GM19099 (cell line): ENCODE results near the gene ANKRD44.

Source experiments
- POLR2A ChIP-seq: IDR thresholded peaks from 3 replicates; pipeline ENCODE4 v1.6.1; 2011; ENCODE audit warnings: low read depth; ENCODE audit not compliant: insufficient read length; ENCODE audit errors: extremely low read depth

The ANKRD44 gene

DNA sequence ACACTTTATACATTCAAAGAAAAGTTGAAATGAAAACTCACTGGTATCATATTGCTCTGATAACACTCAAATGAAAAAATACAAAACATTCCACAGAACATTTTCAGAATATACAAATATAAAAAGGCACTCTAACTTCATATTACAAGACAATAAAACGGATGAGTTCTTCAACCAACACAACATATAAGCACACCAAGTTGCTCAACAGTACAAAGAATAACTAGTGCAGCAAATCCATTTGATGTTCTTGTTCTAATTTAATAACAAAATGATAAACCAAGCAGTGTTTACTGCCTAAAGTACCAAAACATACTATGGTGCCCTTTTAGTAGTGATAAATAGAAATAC is 323.3 kb downstream of the ANKRD44 start:
- no peak for TF ChIP-seq POLR2A

DNA sequence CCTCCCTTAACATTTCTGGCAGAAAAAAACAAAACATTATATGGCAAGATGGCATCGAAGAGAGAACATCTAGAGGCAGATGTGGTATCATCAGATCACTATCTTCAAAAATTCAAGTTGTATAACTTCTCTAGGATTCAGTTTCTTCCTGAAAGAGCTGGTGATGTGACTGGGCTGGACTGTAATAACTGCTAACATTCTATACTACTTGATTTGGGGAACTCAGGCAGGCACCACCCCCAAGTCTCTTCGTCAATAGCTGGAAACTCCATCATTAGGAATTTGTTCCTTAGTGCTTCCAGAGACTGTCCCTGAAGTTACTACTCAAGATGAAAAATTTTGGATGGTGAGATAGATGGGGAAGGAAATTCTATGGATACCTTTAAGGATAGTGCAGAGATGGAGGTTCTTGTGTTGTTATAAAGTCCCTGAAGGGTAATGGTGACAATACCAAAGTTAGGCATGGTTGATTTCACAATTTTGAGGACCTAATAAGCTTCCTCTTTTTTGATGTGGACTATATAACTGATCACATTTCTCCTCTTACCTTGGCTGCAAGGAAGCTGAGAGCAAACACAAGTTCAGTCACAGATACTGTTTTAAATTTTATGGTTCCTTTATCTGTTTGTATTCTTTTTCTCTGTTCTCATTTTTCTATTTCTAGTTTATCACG is 324.9 kb downstream of the ANKRD44 start:
- TF ChIP-seq POLR2A: no peak

DNA sequence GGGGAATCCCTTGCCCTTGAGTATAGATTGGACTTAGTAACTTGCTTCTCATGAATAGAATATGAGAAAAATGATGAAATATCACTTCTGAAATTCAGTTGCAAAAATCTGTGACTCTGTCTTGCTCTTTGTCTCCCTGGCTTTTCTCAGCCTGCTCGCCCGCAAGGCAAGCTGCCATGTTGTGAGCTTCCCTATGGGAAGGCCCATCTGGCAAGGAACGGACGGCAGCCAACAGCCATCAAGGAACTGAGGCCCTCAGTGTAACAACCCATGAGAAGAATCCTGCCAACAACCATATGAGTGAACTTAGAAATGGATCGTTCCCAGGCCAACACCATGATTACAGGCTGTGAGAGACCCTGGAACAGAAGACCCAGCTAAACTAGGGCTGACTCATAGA is 325.7 kb downstream of the ANKRD44 start:
- TF ChIP-seq POLR2A: no peak

DNA sequence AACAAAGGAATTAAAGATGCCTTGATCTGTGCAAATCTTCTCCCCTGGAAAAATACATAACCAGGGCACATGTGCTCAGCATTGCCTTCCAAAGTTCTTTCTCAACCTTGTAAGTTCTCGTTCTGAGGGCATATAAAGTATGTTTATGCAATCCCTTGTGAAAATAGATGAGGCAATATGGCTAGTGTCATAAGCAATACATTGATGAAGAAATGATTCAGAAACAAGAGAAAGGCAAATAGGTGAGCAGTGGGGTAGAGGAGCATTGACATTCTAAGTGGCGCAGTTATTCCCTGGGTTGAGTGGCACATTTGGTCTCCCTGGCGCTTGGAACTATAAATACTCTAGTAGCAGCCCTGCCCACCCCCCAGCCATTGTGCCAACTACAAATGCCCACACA is 326.6 kb downstream of the ANKRD44 start:
- no peak for TF ChIP-seq POLR2A

DNA sequence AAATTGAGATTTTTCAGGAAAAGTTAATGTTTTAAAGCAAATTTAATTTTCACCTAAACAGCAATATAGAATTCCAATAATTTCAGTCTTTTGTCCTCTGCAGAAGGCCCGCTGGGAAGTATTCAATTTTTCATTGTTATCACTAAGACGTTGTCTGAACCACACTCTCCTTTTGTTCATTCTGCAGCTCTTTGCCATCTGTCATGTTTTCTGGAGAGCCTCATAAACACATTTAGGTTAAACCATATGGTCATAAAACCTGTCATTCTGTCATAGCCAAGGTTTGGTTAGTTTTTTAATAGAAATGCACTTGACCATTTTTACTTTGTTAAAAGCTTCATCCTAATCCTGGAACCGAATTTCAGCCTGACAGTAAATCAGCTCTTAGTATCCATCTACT is 330.1 kb downstream of the ANKRD44 start:
- no peak for TF ChIP-seq POLR2A

DNA sequence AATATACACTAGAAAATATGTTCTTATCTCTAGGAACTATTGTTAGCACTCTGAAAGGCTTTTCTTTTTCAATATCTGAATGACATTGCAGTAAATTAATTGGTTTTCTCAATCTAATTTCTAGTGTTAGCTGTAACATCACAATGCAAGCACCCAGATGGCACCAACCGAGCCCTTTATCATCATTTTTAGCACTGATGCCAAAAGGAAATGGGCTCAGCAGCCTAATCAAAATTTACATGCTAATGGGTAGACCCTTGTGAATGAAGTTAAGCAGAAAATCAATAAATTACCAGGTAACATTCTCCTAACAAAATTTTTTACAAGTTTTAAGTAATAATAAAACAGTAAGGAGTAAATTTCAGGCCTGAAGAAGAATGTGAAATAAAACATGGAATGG is 330.6 kb downstream of the ANKRD44 start:
- no peak for TF ChIP-seq POLR2A

DNA sequence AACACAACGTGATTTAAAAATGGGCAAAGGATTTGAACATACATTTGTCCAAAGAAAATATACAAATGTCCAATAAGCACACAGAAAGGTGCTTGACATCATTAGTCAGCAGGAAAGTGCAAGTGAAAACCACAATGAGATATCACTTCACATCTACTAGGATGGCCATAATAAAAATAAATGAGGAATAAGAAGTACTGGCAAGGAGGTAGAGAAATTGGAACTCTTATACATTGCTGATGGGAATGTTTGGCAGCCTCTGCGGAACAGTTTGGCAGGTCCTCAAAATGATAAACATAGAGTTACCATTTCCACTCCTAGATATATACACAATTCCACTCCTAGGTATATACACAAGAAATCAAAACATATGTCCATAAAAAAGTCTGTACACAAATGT is 333.1 kb downstream of the ANKRD44 start:
- no peak for TF ChIP-seq POLR2A

DNA sequence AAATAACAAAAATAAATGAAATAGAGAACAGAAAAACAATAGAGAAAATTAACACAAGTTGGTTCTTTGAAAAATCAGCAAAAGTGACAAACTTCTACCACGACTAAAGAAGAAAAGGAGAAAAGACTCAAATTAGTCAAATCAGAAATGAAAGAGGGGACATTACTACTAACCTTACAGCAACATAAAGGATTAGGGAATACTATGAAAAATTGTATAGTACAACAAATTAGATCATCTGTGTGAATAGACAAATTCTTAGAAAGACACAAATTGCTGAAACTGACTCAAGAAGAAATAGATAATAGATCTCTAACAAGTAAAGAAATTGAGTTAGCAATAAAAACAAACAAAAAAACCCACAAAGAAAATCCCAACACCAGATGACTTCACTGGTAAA is 335.6 kb downstream of the ANKRD44 start:
- no peak for TF ChIP-seq POLR2A

DNA sequence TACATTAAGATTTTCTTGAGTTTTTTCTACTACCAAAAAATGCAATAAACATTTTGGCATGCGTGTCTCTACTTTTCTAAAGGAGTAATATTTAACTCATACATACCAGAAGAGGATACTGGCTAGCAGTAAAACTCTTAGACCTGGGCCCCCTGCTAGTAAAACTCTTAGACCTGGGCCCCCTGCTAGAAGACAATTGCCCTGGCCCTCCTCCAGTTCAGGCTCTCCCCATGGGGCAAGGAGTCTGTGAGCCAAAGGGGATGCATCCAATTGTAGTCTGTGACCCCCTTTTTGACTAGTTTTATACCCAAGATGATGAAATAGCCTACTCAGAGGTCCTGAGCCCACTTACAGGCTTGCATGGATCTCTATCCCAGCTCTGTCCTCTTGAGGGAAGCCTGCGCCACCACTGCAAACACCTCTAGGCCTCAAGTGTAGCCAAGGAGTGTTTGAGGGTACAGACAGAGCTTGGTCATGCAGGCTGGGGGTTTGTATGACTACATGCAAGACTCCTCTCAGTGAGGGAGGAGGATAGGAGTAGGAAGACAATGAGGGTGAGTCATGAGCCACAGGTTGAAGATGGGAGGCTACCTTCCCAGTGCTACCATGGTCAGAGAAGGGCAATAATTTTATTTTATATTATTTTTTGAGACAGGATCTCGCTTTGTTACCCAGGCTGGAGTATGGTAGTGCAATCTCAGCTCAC is 338.9 kb downstream of the ANKRD44 start:
- TF ChIP-seq POLR2A: no peak

DNA sequence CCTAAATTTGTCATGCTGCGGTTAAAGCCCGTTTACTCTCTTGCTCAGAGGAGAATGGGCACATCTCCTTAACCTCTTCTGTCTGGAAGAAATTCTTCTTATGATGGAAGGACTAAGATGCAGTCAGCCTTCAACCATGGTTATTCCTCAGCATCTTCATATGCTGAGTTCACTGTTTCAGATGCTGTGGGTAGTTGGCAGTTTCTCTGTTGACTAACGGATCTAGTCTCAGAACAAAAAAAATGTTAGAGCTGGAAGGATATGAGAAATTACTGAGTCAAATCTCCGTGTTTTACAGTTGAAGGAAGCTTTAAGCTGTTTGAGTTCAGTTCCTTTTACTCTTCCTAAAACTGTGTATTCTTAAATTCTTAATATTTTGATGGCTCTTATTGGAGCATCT is 340.5 kb downstream of the ANKRD44 start:
- TF ChIP-seq POLR2A: no peak

DNA sequence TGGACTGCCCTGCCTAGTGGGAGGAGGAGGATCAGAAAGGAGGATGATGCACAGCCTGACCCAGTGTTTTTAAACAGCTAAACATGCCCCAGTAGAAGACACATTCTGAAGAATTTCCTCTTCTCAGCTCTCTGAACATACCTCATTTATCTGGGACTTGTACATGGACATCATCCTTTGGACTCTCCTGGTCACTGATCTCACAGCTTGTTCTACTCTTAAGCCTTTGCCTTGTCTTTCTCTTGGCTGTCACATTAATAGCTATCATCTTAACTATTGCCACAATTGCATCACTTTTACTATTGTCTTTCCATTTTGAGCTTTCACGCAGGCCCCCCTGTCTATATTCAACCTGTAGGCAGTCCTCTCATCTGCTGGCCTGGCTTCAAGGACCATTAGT is 342.1 kb downstream of the ANKRD44 start:
- no peak for TF ChIP-seq POLR2A

DNA sequence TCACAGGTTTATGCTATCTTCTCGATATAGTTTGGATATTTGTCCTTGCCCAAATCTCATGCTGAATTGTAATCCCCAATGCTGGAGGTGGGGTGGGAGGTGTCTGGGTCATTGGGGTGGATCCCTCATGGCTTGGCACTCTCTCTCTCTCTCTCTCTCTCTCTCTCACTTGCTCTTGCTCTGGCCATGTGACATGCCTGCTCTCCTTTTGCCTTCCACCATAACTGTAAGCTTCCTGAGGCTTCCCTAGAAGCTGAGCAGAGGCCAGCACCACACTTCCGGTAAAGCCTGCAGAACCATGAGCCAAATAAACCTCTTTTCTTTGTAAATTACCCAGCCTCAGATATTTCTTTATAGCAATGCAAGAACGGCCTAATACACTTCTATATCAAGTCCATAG is 342.8 kb downstream of the ANKRD44 start:
- TF ChIP-seq POLR2A: no peak

DNA sequence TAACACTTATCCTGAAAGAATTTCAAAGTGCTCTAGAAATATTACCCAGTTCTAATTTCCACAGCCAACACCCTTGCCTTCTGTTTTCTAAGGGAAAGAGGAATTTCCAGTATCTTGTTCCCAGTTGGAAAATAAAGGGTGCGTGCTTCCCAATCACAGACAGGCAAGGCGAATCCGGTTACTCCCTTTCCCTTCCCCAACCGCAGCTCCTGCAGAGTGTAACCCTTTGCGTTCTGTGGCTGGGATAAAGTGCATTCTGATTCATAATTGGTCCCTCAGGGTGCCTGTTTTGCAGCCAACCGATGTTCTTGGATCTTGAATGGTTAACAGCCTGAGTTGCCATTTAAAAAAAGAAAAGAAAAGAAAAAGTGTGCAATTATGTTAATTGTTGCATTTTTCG is 343.5 kb downstream of the ANKRD44 start:
- no peak for TF ChIP-seq POLR2A

DNA sequence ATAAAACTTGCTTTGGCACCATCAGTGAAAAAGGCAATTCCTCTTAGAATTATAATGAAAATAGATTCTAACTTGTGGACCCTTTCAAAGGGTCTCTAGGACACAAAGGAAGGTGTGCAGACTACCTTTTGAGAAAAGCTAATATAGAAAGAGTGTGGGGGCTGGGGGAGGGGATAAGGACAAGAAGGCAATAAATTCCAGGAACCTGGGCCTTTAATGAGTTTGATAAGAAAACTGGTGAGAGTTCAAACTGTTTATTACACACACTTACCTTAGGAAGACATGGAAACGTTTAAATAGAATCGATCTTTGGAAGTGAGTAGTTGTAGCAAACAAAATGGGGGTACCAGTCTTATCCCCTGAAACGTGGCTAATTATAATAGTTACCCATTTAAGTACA is 344.5 kb downstream of the ANKRD44 start:
- no peak for TF ChIP-seq POLR2A

DNA sequence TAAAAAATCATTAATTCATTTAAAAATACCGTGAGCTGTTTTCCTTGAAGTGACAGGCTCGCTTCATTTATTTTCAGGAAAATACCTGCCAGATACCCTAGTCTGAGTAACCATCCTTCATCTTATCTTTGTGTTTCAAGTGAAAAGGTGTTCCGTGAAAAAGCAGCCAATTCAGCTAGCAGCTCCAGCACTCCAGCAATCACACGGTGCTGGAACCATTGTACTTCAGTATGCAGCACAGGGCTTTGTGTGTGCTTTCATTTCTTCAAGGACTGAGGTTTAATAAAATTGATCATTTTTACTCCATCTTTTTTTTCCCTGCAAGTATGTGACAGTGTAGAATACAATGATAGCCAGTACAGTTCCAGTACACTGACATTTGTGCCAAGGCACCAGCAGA is 344.9 kb downstream of the ANKRD44 start:
- no peak for TF ChIP-seq POLR2A

DNA sequence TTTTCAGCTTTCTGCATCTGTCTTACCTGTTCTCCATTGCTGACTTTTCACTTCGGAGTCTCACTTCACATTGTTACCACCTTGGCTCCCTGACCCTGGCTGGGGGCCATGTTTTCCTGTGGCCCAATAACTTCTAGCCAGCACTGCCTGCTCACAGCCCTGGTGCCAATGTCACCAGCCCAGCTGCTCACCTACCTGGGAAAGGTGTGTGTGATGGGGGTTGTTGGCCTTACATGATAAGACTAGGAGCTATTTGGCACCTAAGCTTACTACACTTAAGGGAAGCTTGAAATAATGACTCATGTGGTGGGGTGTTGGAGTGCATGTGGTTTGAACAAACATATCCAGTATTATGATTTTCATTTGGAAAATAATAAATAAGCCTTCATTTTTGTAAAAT is 346.6 kb downstream of the ANKRD44 start:
- TF ChIP-seq POLR2A: no peak

DNA sequence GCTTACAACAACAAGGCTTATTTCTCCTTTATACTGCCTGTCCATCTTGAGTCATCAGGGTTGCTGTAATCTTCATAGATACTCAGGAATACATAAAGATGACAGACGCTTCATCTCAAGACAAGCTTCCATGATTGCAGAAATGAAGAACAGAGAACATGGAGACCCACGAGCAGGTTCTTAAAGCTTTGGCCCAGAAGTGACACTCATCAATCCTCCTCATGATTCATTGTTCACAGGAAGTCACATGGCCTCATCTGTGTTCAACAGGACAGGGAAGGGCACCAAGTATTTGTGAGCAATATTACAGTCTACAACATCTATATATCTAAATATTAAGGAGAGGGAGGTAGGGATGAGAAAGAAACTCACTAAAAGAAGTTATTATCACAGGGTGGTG is 347.5 kb downstream of the ANKRD44 start:
- TF ChIP-seq POLR2A: no peak
